ENCODE measurements around the gene TMEM255B.

The TMEM255B gene

DNA sequence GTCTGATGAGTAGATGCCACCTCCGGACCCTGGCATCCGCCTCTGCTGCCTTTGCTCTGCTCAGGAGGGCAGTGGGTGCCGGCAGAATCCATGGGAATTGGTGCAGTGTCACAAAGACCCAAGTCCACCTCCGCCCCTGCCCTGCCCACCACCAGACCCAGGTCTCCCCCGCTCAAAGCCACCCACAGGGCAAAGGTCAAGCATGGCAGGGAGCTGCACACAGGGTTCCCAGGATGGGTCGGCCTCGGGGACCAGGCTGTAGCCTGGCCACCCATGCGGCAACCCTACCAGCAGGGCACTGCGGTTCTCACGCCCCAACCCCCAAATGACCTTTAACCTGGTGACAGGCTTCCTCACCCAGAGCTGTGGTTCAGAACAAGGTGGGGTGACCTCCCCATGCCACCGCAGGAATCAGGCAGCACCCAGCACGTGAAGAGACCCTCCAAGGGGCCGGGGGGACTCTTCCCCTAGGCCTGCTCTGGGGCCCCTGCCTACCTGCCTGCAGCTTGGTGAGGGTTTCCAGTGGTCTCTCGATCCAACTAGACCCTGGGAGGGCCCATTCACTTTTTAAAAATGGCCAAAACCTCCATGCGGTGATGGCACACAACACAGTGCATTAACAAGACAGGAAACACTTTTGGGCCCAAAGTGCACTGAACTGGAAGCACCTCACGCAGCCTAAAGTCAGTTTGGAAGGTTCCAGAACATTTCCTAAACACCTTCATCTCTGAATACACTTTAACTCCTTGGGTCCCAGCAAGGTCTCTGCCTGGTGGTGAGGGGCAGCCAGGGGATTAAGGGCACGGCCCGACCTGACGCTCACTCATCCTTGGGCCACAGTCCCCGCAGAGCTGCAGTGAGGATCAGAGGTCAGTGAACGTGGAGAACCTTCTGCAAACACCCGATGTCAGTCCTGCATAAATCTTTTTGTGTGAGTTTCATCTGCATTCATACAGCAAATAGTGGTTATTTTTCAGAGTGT, 93.8 kb downstream of the TMEM255B start:
- DNase-seq = peak in 1 of 2 donors; percentile 14

DNA sequence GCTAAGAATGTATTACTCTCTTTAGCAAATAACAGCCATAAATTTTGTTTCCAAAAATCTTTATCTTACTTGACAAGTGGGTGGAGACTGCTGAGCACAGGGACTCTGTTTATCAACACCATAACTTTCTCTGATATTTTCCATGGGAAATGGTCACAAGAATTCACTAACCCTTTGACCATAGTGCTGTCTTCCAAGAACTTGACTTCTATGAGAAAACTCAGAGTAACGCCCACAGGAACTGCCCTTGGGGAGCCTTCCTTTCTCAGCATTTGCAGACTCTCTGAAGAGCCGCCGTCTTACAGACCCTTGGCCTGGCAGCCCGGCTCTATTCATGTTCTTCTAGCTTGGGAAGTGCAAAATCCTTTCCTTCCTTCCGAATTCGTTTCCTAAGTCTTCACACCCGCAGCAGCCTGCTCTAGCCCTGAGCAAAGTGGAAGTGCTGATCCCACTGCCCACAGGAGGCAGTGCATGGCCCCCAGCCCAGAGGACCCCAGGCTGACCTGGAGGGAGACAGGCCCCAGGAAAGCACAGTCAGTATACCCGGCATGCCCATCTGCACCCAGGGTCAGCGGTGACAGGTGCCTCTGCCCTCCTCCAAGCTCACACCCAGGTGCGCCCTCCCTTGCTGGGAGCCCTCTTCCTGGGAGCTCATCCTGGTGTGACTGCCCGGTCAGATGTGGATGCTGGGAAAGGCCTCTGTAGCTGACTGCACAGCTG, 94.7 kb downstream of the TMEM255B start:
- DNase-seq = no peak

DNA sequence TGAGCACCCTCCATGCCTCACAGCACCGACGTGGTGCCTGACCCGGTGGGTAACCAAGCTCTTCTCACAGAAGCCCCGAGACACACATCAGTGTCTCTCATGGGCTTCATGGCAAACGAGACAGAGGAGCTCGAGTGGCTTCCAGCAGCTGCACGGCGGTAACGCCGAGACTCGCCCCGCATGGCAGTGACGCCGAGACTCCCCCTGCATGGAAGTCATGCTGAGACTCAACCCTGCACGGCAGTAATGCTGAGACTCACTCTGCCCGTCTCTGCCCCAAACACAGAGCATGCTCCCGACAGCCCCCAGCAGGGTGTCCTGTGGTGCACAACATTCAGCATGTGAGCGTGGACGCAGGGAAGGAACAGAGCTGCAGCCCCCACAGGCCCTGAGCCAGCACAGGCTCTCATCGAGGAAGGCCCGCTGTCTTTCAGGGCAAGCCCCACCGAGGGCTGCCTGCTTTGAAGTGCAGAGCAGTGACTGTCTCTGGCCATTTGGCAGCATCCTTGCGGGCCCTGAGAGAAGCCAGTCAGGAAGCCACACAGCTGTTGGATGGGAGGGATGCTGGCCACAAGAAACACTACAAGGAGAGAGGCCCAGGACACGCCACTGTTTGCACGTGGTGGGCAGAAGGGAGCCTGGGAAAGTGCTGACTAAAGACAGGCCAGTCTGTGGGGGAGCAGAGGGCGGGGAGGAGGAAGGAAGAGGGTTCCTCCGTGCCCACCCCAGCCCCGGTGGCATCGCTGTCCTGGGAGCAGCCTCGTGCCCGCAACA, 95.4 kb downstream of the TMEM255B start:
- no peak for DNase-seq

DNA sequence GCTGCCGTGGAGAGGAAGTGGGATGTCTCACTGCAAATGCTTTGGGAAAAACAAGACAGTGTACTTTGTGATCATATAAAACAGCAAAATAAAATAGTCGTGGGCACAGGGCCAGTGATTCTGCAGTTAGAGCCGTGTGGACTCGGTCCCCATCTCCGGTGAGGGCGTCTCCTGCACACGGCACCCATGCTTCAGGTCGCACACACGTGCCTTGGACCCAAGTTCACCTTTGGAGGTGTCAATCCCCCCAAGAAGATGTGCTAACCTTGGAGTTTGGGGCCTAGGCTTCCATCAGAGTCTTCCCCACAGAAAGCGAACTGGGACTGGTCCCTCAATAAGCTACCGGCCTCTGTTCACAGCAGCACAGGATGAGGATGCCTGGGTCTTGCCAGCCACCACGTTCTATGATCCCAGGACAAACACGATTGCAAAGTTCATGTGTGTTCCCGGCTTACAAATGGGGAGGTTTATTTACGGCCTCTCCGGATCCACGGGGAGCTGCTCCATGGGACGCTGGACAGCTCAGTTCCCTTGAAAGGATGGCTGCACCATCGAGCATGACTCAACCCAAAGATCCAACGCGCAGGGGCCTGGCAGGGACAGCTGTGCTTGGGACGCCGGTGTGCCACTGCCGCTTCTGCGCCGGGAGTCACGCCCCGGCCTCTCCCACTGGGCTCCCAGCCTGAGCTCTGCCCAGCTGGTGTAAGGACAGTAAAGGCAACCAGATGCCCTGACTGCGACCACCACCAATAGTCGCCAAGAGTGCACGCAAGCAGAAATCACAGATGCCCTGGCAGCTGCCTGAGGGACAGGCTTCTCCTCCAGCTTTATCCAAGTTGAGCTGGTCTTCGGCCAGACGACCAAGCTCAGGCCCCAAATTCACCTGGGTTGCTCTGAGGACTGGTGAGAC, 96.2 kb downstream of the TMEM255B start:
- DNase-seq = no peak

DNA sequence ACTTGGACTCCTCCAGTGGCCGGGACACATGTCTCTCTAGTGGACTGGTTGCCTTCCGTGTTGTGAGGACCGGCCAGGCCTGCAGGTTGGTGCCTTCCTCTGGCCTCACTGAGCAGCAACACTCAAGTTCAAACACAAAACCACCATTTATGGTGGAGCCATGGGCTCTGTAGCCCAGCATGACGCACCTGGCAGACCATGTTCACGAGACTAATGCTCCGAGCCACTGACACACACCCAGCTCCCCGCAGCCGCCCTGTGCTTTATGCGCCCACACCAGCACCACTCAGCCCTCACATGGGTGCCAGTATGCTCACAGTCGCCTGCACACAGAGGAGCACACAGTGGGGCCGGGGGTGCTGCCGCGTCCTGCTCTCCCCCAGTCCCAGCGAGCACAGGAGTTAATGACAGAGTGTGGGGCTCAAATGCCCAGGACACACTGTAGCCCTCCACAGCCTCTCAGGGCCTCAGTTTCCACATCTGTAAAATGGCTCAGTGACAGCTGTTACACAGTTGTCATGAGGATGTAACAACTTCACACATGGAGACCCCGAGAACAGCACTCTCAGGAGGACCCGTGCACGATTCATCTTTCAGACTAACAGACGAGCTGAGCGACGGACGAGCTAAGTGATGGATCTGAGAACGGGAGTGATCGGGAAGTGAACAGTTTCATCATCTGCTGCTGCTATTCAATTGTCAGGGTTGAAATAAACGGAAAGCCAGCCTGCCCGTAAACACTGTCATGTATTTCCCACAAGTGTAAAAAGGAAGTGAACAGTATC, 97.1 kb downstream of the TMEM255B start:
- DNase-seq = no peak

DNA sequence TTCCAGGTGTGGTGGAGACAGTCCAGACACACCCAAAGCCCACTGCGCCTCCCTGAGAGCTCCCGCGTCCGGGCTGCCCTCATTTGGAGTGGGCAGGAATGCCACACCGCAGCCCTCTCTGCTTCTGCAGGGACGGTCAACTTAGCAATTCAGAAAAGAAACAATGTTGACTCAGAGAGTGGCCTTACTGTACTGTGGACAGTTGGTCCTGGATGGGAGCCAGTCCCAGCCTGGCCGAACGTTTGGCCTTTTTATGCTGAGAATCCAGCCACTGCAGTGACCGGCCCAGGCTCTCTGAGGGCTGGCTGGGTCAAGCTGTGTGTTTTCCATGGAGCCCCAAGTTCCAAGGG, 97.7 kb downstream of the TMEM255B start:
- no peak for DNase-seq

DNA sequence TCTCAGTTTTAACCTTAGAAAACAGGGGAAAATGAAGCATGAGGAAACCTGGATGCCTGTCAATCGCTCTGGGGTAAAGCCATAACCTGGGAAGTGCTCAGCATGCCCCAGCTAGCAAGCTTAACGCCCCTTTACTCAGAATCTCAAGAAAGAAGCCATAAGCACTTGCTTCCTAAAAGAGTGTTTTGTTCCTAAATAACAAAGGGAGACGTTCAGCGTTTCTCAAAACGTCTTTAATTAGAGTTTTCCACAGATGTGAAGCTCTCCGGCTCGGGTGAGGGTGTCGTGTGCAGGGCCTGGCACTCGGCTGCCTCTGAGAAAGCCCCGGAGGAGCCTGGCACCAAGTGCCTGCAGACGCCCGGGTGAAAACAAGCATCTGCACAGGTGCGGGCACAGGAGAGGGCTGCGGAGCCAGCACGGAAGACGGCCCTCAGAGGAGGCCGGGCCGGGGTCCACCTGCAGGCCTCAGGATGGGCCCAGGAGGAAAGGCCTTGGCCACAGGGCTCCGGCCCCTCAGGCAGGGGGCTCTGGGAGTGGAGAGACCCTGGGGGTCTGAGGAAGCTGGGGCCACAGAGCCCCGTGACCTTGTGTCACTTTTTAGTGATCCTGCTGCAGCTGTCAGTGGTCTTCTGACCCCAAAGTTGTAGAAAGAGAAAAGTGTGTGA, 98.6 kb downstream of the TMEM255B start:
- DNase-seq = no peak

DNA sequence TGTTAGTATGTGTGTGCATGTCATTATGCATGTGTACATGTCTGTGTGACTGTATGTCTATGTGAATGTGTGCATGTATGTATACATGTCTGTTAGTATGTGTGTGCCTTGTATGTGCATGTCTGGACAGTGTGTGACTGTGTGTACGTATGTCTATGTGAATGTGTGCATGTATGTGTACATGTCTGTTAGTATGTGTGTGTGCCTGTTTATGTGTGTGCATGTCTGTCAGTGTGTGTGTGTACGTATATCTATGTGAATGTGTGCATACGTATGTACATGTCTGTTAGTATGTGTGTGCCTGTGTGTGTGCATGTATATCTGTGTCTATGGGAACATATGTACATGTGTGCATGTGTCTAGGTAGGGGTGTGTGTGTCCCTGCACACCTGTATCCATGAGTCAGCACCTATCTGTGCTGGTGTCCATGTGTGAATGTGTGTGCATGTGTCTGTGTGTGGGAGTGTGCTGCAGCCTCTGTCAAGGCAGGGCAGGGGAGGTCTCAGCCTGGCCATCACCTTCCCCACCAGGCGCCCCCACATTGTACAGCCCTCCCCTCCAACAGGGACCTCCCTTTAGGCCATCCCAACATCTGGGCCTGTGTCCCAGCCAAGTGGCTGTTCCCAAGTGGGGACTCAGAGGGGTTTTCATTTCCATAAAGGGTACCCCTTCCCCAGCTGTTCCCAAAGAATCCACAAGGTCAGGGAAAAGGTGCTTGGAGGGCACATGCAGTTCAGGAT, 100.5 kb downstream of the TMEM255B start:
- DNase-seq = no peak

DNA sequence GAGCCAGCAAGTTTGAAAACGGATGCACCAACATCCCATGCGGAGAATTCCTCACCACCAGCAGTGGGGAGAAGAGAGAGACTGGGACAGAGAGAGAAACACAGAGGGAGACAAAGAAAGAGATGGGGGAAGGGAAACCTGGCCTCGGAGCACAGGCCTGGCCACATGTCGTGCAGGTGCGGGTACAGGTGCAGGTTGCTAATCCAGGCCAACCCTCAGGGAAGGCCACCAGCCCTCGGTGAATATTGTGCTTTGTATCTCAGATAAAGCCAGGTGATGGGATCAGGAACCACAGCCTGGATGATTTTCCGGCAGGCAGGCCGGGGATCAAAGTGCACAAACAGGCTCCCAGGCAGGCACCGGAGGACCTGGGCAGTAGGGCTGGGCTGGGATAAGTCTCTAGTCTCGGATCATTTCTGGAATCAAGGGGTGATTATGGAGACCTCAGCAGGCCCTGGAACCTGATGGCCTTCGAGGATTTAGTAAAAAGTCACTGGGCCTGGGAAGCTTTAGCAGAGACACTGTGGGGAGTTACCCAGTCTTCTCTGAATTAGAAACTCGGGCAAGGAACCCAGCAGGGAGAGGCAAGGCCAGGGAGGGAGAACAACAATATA, 101.1 kb downstream of the TMEM255B start:
- no peak for DNase-seq

DNA sequence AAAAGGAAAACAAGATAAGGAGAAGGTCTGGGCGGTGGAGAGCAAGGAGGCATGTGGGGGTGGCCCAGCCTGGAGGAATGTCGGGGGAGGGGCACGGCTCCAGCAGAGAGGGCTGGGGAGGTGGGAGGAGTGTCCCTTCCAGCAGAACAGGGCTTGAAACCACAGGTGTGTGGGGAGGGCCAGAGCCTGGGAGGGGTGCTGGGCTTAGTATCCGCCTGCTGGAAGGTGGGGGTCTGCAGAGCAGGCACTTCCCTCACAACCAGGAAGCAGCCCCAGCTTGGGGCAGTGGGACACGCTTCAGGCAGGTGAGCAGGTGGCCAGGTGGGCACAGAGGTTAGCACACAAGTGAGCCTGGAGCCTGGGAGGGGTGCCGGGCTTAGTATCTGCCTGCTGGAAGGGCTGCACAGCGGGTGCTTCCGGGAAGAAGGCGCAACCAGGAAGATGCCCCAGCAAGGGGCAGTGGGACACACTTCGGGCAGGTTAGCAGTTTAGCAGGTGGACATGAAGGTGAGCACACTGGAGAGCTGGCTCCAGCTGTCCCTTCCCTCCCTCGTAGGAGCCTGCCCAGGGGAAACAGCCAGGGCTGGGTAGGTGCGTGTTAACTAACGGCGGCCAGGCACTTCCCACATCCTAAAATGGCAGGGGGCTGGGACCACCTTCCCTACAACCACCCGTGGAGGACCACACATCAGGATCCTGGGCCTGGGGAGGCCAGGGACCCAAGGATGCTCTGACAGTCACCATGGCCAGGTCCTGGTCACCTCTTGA, 101.8 kb downstream of the TMEM255B start:
- DNase-seq = no peak

DNA sequence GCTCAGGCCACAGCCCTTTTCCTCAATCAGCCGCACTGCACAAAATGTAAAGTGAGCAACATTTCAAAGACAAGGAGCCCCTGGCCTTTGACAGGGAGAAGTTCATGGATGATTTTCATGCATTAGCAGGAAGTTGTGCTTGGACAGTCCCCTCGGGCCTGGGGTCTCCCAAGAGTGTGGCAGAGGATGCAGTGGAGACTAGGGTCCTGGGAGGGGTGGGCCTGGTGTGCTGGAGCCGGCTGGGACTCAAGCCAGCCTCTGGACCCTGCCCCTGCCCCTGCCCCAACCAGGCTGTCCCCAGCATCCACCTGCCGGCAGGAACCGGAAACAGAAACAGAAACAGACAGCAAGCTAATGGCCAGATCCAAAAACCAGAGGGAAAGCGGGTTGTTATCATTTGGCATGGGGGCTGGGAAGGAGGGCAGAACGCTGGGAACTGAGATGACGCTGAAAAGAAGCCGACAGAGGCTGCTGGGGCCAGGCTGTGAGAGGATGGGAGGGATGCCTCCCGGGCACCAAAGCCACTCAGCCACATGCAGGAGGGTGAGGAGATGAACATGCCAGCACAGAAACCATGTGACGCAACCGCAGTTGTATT, 102.5 kb downstream of the TMEM255B start:
- DNase-seq = no peak

DNA sequence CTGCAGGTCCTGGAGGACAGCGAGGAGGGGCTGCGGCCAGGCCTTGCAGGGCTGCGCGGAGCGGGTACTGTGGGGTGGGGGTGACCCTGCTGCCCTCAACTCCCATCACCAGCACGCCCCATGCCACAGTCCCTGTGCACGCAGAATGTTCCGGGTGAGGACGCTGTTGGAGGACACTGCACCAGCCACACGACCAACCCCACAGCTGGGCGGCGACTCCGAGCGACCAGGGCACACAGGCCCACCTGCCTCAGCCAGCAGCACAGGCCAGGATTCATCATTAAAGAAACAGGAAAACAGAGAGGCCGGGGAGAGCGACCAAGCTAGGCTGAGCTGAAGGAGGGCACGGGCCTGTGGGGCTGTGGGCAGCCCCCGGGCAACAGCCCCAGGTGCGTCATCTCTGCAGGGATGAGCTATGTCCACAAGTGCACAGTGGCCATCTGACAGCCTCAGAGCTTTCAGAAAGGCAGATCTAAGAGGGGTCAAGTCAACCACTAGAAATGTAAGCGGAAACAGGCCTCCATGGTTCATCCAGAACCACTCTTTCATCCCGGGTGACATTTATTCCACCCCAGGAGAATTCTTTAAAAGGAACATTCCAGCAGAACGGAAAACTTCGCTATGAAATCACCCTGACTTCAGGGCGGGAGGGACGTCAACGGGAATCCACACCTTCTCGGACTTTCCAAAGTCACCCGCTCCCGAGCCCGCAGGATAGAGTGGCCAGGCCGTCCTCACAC, 103.3 kb downstream of the TMEM255B start:
- no peak for DNase-seq

DNA sequence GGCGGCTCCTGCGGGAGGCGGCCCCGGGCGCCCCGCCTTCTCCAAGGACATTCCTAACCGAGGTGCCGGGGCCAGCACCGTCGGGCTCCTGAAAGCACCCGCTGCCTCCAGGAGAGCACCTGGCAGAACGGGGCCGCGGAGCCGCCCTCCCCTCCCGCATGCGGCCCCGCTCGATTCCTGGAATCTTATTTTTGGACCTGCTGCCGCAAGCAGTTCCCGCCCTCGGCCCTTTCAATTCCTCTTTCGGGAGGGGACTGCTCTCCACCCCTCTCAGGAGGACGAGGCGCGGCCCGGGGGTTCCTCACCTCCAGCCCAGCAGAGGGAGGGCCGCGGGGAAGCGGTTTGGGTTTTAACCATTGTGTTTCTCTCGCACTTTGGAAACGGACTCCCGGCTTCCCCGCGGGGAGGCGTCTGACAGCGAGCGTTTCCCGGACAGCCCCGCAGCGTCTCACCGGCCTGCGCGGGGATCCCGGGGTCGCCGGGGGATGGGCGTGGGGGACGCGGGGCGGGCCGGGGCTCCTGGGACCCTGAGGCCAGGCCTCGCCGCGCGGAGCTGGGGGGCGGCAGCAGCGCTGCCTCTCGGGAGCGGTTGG, 104.0 kb downstream of the TMEM255B start:
- DNase-seq = peak in 1 of 2 donors; percentile 30

DNA sequence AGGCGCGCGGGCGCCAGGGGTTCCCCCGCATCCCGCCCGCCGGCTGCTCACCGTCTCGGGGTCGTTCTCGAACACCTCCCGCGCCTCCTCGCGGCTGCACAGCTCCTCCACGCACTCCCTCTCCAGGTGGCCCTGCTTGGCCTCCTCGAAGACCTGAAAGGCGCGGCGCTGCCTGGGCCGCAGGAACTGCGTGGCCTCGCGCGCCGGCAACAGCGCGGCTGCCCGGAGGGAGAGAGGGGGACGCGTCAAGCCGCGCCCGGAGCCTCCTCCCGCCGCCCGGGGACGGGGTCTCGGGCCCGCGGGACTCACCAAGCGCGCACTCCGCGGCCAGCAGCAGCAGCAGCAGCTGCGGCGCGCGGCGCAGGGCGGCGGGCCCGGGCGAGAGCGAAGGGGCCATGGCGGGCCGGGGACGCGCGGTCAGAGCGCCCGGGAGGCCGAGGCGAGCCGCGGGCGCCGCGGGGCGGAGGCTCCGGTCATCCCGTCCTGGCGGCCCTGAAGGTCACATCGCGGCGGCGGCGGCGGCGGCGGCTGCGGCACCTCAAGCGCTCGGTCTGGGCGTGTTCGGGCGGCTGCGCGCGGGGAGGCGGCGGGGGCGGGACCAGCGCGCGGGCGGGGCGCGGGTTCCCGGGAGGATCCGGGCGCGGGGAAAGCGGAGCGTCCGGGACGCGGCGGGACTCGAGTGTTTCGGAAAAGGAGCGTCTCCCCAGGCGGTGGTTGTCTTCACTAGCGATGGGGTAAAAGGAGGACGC, 104.7 kb downstream of the TMEM255B start, which contains the start of gene GAS6:
GAS6 (minus strand) TSS at position 553 of the 749 bp plus-strand sequence; CDS start at position 397, 156 bp downstream.
- peak in 1 of 2 donors; percentile 41 for DNase-seq

DNA sequence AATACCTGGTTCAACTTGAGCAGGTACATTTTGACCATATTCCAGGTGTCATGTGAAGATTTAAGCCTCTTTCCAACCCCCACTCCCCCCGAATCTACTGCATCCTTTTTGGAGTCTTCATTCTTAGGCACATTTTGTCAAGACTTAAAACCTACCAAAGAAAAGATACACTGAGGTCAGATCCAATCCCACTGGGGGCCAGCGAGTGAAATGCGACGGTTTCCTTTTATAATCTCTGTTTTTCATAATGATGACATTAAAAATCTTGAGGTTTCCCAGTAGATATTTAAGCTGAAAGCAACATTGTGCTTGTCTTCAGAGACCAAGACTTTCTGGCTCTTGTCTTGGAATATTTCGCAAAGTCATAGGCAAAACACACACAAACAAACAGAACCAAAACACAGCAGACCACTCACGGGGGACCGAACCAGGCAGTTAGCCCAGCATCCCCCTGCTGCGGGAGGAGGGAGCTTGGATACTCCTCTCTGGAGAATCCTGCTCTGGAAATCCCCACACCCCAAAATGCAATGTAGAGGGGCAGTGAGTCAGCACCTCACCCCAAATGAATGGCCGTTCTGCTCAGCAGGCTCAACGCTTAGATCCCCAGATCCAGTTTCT, 105.4 kb downstream of the TMEM255B start:
- no peak for DNase-seq

DNA sequence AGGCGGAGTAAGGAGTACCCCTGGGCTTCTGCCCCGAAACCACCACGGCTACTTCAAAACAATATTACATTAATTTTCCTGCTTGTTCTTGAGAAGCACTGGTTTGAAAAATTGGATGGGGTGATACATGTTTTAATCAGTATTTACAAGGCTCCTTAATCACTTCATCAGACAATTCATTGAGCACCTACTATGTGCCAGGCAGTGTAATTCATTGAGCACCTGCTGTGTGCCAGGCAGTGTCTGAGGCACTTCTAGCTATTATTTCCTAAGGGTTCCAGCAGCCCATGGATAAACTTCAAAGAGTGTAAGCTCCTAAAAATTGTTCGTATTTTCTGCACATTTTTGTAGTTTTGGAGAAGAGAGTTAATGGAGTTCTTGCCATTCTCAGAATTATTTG, 106.4 kb downstream of the TMEM255B start:
- DNase-seq = no peak

Data from stimulated activated CD4-positive, alpha-beta T cell treated with anti-CD3 and anti-CD28 coated beads, Interleukin-2, amount 100 ng/mL, for 24 hours (primary cell).